ENCODE measurements around the gene MORF4L1. TPM values are rescaled to one million over a fixed set of nuclear protein-coding genes. Genes with fewer than 3 reads are reported as not detected.
"Not testable (repeated sequence)": the region's sequence is repeated elsewhere in the genome, so short reads cannot be mapped to it uniquely, and the experiment has no call there.

Gene MORF4L1
- polyA plus RNA-seq, 12 donors: 499 to 3,380 (median 596) TPM

DNA sequence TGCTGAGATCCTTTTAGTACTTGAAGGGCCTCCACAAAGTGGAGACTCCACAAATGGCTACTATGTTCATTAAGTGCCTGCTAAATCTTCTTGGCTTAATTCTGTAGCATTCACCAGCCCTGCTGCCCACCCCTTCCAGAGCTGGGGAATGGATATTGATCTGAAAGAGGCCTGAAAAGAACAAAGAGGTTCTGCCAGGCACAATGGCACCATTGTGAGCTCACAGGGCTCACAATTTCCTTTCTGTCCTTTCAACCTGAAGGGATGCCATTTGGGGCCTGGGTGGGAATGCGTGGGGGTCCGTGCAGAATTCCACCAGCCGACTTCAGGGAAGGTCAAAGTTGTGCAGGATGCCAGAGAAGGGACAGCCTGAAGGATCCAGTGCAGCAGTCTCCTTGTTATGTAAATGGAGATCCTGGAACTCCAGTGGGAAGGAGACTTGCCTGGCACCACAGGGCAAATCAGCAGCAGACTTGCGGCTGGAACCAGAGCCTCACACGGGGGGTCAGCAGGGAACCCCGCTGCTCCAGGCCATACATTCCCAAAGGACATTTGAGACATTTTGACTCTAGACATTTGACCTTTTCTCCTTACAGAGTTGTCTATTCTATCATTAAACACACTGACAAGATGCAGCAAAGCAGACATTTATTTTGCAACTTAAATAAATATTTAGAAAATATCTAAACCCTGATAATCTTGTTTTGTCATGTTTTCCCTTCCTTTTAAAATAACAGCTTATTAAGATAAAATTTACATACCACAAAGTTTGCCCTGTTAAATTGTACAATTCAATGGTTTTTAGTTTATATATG, 21.5 kb upstream of the MORF4L1 start:
- no peak for DNase-seq

DNA sequence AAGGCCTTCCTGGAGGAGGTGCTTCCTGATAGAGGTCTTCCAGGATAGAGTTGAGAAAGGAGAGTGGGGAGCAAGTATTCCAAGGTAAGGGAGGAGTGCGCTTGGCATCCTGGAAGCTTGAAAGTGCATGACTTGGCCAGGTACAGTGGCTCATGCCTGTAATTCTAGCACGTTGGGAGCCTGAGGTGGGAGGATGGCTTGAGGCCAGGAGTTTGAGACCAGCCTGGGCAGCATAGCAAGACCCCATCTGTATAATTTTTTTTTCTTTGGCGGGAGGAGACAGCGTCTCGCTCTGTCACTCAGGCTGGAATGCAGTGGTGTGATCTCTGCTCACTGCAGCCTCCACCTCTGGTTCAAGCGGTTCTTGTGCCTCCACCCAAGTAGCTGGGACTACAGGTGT, 19.2 kb upstream of the MORF4L1 start:
- no peak for DNase-seq

DNA sequence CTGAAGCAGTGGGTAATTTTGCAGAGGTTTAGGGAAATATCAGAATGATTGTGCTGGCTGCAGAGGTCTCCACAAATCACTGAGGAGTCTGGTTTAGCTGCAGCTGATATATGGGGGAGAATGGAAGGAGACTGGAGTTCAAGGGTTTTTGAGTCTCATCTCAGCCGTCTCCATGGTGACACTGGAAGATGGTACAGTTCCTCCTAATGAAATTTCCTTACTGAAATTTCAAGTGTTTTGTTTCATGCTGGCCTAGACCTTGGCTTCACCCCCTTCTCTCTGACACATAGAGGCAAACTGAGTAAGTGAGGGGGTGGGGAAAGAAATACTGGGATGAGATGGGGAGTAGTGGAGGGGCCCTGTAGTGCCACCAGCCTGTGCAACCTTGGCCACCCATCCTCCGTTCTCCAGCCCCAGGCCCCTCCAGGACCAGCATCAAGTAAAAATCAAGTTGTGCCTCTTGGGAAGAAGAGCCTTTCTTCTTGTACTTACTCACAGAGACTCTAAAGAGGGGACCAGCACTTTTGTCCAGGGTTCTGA, 17.8 kb upstream of the MORF4L1 start:
- no peak for DNase-seq

DNA sequence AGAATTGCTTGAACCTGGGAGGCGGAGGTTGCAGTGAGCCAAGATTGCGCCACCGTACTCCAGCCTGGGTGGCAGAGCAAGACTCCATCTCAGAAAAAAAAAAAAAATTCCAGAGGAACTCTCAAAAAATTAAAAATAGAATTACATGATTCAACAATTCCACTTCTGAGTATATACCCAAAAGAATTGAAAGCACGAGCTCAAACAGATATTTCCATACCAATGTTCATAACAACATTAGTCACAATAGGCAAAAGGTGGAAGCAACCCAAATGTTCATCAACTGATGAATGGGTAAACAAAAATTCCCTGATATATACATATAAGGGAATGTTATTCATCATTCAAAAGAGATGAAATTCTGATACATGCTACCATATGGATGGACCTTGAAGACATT, 16.9 kb upstream of the MORF4L1 start:
- DNase-seq: no peak

DNA sequence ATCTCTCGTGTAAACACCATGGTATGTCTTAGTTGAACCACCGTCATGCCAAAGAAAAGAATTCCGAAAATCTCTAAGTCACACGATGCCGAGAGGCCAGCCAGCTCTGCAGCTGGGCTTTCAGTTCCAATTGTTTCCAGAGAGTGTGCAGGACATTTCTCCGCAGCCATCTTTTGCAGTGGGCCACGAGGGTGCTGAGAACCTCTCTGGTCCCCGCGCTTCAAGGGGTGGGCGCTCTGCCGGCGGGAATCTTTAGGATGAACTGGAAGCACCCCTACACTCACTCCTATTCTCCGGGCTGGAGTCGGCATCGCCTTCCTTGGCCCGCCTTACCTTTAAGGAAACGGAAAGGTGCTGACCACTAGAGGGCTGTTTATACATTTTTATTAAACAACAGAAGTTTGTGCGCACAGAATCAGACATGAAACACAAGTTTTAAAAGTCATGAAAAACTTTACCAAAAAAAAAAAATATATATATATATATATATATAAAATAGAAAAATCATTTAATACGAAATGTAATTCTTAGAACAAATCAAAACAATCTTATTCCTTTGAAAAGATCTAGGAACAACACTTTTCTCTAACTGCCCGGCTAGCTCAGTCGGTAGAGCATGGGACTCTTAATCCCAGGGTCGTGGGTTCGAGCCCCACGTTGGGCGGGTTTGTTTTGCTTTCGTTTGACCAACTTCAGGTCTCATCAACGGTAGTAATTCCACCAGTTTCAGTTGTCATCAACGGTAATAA, 12.5 kb upstream of the MORF4L1 start:
- peak; percentile 62 for DNase-seq

DNA sequence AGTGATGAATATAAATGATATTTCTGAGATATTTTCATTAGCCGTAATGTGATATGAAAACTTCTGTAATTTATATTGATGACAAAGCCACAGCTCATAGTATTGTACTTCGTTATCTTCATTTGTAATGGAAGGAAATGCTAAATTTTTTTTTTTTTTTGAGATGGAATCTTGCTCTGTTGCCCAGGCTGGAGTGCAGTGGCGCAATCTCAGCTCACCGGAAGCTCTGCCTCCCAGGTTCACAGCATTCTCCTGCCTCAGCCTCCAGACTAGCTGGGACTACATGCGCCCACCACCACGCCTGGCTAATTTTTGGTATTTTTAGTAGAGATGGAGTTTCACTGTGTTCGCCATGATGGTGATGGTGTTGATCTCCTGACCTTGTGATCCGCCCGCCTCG, 7.1 kb upstream of the MORF4L1 start:
- DNase-seq: not testable (repeated sequence)

DNA sequence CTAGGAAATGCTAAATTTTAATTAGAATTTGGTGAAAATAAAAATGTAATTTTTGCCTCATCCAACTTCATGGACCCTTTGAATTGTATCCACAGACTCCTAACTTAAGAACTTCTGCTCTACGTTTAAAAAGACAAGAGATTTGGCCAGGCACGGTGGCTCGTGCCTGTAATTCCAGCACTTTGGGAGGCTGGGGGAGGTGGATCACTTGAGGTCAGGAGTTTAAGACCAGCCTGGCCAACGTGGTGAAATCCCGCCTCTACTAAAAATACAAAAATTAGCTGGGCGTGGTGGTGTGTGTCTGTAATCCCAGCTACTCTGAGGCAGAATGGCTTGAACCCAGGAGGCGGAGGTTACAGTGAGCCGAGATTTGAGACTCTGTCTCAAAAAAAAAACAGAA, 6.7 kb upstream of the MORF4L1 start:
- not testable (repeated sequence) for DNase-seq

DNA sequence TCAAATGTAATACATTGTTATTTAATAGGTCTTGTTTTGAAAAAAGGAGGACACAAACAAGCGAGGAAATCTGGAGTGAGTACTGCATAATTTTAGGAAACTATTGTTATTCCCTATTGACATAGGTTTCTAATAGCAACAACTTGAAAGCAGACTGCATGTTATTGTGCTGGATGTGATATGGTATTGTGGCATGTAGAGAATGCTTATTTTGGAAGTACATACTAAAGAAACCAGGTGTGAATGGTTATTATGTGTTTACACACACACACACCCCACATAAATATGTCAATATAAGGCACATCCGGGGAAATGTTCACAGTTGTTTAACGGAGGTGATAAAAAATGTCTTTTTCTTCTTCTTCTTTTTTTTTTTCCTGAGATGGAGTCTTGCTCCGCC, 5.9 kb upstream of the MORF4L1 start:
- DNase-seq: no peak

DNA sequence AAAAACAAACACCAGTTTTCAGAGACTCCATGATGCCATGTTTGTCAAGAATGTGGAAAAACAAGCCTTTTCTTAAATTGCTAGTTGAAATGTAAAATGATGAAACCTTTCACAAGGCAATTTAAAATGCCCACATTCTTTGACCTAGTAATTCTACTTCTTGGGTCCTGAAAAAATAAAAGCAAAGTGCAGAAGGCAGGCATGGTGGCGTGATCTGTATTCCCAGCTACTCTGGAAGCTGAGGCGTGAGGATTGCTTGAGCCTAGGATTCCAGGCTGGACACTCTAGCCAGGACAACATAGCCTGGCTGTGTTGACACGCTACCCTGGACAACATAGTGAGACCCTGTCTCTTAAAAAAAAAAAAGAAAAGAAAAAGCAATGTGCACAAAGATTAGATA, 4.3 kb upstream of the MORF4L1 start:
- no peak for DNase-seq

DNA sequence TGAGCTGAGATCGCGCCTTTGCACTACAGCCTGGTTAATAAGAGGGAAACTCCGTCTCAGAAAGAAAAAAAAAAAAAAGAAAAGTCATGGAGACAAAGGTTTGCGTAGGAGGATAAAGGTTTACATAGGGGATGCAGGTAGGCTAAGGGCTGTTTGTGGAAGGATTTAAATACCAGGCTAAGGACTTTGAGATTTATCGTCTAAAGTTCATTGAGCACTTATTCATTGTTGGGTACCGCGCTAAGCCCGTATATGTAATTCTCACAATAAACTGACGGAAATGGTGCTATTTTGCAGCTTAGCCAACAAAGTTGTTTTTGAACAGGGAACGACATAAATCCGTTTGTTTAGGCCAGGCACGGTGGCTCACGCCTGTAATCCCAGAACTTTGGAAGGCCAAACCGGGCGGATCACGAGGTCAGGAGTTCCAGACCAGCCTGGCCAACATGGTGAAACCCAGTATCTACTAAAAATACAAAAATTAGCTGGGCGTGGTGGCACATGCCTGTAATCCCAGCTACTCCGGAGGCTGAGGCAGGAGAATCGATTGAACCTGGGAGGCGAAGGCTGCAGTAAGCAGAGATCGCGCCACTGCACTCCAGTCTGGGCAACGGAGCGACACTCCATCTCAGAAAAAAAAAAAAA, 1.1 kb upstream of the MORF4L1 start:
- not testable (repeated sequence) for DNase-seq

DNA sequence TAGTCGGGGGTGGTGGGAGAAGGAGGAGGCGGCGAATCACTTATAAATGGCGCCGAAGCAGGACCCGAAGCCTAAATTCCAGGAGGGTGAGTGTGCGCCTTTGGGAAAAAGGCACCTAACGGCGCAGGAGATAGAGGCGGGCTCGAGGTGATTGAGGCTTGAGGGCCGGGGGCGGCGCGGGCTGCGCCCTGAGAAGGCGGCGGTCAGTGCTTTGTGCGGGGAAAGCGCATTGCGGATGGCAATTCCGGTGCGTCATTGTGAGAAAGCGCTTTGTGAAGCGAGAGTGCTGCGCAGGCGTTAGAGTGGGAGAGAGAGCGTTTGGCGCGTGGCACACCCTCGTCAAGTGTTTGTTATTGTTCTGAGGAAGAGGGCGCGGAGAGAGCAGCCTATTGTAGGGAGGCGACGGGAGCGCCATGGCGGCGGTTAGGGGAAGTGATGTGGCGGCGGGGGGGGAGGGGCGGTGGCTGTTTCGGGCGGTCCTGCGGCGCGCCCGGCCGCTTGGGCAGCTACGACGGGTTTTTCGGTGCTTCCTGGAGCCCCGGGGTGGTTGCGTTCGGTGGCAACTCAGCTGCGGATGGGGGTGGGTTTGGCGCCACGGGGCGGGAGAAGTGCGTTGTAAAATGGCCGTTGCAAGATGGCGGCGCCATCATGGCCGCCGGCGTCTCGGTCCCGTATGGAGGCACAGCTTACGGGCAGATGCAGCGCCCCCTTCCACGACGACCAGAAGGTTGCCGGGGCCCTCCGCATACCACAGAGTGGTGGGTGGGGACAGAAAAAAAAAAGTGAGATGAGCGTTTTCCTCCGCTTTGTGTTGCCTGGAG, 492 bp downstream of the MORF4L1 start:
- peak; percentile 88 for DNase-seq

DNA sequence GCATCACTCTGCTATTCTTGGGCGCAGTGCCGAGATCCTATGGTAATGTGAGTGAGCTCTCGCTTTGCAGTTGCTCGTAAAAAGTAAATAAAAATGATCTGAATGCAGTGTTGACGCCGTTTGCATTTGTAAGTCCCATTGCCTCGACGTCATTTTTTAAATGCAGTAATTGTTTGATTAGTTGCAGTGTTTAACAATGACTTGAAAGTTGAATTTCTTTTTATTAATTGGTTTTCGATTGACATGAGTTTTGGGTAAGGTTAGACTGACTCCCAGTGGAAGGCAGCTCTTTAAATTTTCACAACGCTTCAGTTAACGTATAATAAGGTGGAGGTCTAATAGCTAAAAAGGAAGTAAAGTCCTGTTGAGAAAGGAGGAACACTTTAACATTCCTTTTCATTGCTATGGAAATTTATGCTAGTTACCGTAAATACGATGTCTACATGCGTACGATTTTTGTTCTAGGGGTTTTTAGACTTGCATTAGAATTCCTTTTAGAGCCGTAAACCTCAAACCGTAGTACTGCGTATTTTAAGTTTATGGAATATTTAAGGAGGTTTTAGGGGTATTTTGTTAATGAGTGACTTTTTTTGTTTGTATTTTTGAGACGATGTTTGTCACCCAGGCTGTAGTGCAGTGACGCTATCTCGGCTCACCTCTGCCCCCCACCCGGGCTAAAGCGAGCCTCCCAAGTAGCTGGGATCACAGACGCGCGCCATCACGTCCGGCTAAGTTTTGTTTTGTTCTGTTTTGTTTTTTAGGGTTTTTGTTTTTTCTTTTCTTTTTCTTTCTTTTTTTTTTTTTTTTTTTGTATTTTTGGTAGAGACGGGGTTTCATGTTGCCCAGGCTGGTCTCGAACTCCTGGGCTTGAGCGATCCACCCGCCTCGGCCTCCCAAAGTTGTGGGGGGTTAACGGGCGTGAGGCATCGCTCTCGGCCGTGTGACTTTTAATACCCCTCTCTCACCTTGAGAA, 1.4 kb downstream of the MORF4L1 start:
- DNase-seq: peak; percentile 35

DNA sequence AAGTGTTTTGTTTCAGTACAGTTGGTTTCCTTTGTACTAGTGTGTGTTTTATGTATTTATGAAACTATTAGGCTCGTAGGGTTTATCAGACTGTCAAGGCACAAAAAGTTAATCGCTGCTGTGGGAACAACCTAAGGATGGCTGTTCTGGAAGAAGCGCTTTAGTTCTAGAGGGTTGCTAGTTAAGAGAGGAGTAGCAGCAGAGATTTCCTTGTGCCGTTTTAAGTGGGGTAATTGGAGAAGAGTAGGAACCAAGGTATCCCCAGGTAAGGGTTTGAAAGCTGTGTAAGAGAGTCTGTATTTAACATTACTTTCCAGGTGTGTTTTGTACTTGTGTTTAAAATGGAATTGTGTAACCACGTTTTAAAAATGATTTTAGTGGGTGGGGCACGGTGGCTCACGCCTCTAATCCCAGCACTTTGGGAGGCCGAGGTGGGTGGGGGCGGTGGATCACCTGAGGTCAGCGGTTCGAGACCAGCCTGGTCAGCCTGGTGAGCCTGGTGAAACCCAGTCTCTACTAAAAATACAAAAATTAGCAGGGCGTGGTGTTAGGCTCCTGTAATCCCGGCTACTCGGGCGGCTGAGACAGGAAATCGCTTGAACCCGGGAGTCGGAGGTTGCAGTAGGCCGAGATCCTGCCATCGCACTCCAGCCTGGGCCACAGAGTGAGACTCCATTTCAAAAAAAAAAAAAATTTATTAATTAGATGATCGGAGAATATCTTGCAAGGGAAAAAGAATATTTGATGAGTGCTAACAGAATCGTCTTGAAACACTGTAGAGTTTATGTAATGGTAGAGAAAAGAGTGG, 2.6 kb downstream of the MORF4L1 start:
- DNase-seq: no peak

DNA sequence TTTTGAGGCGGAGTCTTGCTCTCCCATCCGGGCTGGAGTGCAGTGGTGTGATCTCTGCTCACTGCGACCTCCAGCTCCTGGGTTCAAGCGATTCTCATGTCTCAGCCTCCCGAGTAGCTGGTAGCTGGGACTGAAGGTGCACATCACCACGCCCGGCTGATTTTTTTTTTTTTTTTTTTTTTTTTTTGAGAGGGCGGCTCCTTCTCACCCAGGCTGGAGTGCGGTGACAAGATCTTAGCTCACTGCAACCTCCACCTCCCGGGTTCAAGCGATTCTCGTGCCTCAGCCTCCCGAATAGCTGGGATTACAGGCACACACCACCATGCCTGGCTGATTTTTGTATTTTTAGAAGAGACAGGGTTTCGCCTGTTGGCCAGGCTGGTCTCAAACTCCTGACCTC, 4.3 kb downstream of the MORF4L1 start:
- DNase-seq: not testable (repeated sequence)

DNA sequence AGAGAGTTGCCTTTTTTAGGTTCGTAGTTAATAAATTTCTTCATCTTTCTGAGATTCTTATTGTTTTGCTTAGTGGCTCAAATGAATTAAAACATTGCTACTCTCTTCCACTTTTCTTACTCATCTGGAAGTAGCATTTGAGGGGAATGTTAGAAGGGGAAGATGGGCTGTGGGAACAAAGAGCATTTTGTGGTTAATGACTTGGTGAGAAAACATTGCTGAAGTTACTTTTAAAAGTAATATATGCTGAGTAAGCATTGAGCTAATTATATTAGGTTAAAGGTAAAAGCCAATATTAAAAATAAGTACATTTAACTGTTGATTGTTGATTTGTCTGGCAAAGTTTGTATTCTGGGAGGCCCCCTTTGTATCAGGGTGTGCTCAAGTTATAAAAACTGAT, 5.7 kb downstream of the MORF4L1 start:
- DNase-seq: no peak

DNA sequence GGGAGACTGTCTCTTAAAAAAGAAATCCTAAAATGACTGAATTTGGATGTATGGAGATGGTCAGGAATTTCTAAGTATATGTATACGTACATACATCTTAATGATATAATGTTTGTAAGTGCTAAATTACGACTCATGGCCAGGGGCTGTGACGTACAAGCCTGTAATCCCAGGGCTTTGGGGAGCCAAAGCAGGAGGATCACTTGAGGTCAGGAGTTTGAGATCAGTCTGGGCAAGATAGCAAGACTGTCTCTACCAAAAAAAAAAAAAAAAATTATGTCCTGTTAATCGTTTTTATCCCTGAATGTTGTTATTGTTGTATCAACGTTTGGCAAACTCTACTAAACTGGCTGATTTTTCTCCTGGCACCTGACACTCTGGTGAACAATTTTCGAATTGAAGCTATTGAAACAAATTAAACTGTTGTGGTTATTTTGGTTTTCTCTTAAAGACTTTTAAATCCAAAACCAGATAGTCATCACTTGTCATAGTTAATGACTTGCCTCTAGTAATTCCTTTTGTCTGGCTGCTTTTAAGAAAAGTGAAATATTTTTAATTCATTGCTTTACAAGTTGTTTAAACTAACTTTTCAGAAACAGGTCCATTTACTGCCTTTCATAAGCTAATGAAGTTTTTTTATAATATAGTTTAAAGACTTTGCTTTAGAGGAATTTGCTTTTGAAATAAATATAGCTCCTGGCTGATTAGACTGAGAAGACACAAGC, 7.0 kb downstream of the MORF4L1 start:
- no peak for DNase-seq

DNA sequence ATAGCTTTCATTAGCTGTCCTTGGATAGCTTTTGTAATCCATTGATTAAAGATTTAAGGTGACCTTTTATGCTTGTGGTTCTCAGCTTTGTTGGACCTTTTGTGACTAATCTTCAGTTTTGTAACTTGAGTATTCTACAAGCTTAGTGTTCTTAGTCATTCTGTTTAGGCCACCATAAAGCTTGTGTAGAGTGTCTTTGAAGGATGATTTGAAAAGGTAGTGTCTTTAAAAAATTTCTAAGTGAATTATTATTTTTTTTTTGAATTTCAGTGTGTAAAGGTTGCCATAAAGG, 7.5 kb downstream of the MORF4L1 start:
- no peak for DNase-seq

DNA sequence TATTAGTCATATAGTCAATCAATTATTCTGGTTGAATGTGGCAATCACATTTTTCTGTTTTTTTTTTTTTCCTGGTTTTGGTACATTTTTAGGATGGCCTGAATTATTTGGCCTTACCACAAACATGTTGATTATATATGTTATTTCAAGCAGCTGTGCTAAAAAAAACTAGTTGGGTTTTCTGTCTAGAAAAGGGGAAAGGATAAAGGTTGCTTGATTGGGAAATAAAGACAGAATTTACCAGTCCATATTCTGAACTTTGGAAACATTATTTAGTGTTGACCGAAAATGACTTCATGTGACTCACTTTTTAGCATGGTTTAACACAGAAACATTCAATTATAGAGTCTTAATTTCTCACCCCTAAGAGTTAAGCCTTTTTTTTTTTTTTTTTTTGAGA, 8.1 kb downstream of the MORF4L1 start:
- DNase-seq: no peak

DNA sequence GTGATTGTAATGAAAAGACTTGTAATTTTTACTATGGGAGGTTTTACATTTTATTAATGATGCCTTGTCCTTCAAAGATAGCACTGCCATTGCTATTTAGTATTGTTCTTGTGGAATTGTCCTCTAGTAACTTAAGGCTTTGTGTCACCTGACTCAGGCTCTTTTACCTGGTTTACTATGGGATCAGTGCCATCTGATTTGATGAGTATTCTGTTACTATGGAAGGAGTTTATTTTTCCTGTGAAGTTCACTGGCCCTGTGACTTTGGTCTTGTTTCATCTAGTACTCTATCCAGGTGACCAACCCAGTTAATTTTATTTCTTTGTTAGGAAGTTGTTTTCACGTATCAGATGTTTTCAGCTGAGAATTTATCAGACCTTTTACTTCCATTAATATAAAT, 9.0 kb downstream of the MORF4L1 start:
- DNase-seq: no peak

Measured in muscle of arm (tissue), 12 donors.